DND-41 (cell line): ENCODE data around the gene PBX4.

Experiments used
- ATAC-seq: fragments of 200-7000 bp; cut with Tn5 transposase; 3 replicates; pipeline ENCODE4 v1.9.1; 2021; ENCODE audit warnings: low read depth; ENCODE audit not compliant: insufficient read depth
- DNase-seq: peaks from one replicate; pipeline ENCODE4 v3.0.0-alpha.2; 2020
- H2AFZ ChIP-seq: 2 replicates; pipeline ENCODE4 v1.6.0; 2012; ENCODE audit warnings: low read depth, low read length
- H3K27ac ChIP-seq: 2 replicates; pipeline ENCODE4 v1.5.1; 2012; ENCODE audit warnings: low read length, inconsistent platforms
- H3K27me3 ChIP-seq: fragments of 200-600 bp; sonication (generic); 2 replicates; pipeline ENCODE4 v1.6.0; 2012; ENCODE audit warnings: low read length, mild to moderate bottlenecking, inconsistent platforms; ENCODE audit not compliant: insufficient read depth, poor library complexity
- H3K36me3 ChIP-seq: 2 replicates; pipeline ENCODE4 v1.5.1; 2012; ENCODE audit warnings: low read length, inconsistent platforms; ENCODE audit not compliant: insufficient read depth
- H3K4me1 ChIP-seq: 2 replicates; pipeline ENCODE4 v1.5.1; 2012; ENCODE audit warnings: mild to moderate bottlenecking, low read length; ENCODE audit not compliant: insufficient read depth
- H3K4me2 ChIP-seq: 2 replicates; pipeline ENCODE4 v1.6.0; 2012; ENCODE audit warnings: mild to moderate bottlenecking, moderate library complexity, low read length, inconsistent platforms; ENCODE audit not compliant: insufficient read depth
- H3K4me3 ChIP-seq, 2 experiments: fragments of 200-600 bp in 1 of 2; shearing (Covaris generic) in 1 of 2; 2 replicates each; pipeline ENCODE4 v1.5.1; 2012 to 2016; ENCODE audit warnings: inconsistent platforms in 2 of 2, low read length in 2 of 2, mild to moderate bottlenecking in 2 of 2, low read depth in 1 of 2, moderate library complexity in 1 of 2
- H3K79me2 ChIP-seq: 2 replicates; pipeline ENCODE4 v1.6.0; 2012; ENCODE audit warnings: low read length, inconsistent platforms; ENCODE audit not compliant: insufficient read depth
- H3K9ac ChIP-seq: 2 replicates; pipeline ENCODE4 v1.6.0; 2012; ENCODE audit warnings: low read depth, mild to moderate bottlenecking, inconsistent platforms, low read length, moderate library complexity
- H3K9me3 ChIP-seq: 2 replicates; pipeline ENCODE4 v1.5.1; 2012; ENCODE audit warnings: low read length, moderate library complexity, mild to moderate bottlenecking, inconsistent platforms; ENCODE audit not compliant: insufficient read depth, severe bottlenecking
- H4K20me1 ChIP-seq: 2 replicates; pipeline ENCODE4 v1.6.0; 2012; ENCODE audit warnings: low read length; ENCODE audit not compliant: insufficient read depth
- CTCF ChIP-seq: IDR thresholded peaks from 2 replicates; pipeline ENCODE4 v1.5.1; 2012; ENCODE audit warnings: borderline replicate concordance, low read length, moderate library complexity, mild to moderate bottlenecking; ENCODE audit not compliant: poor library complexity, severe bottlenecking; ENCODE audit errors: extremely low read depth
- EZH2 ChIP-seq: IDR thresholded peaks from 3 replicates; pipeline ENCODE4 v1.6.1; 2012; ENCODE audit warnings: borderline replicate concordance, low read depth, mild to moderate bottlenecking, moderate library complexity, low read length, inconsistent platforms; ENCODE audit not compliant: severe bottlenecking

Gene PBX4

GRCh38 chr19:19538061-19538784 is 80.3 kb downstream of the PBX4 start, which contains the start of gene CILP2:
Gene CILP2, plus strand, starts transcription at chr19:19538265. Its CDS starts 85 bp downstream, at chr19:19538350.
- ATAC-seq (no peak), DNase-seq (no peak)
- Histone ChIP-seq H3K79me2 (no peaks in the 10 kb centered on the region), H3K4me1 (no peaks in the 10 kb centered on the region), H3K36me3 (no peaks in the 10 kb centered on the region), H3K27ac (no peak within 1 kb of the TSS), H3K4me3 (no peak within 1 kb of the TSS), H3K9me3 (no peaks in the 10 kb centered on the region), H3K27me3 (no peaks in the 10 kb centered on the region), H2AFZ (no peak within 1 kb of the TSS), H4K20me1 (no peaks in the 10 kb centered on the region), H3K9ac (no peak within 1 kb of the TSS), H3K4me2 (no peak within 1 kb of the TSS)
- TF ChIP-seq EZH2 (no peak), CTCF (no peak)

- no peaks in the 10 kb centered on the region for H3K36me3 ChIP-seq
- H3K4me1 ChIP-seq, result peaks cover 3% of the 10 kb centered on the region
- no peak overlapping the region for H3K27ac ChIP-seq
- H3K9me3 ChIP-seq, result no peaks in the 10 kb centered on the region
- no peak overlapping the region for H3K4me3 ChIP-seq
- DNase-seq (no peak), ATAC-seq (no peak)
- no peaks in the 10 kb centered on the region for H3K79me2 ChIP-seq
- no peaks in the 10 kb centered on the region for H3K27me3 ChIP-seq
- H2AFZ ChIP-seq, result no peak overlapping the region
- no peak overlapping the region for H3K4me2 ChIP-seq
- H3K9ac ChIP-seq, result no peak overlapping the region
- TF ChIP-seq CTCF, result no peak
- TF ChIP-seq EZH2, result no peak
- 0 out of 2 replicates have a peak, but pooled peaks cover 5% of the 10 kb centered on the region for H4K20me1 ChIP-seq
These were observed 81.1 kb downstream of the PBX4 start for GRCh38 chr19:19537075-19538048.

- H3K27me3 ChIP-seq, result no peaks in the 10 kb centered on the region
- H3K4me3 ChIP-seq, result no peak overlapping the region
- H3K4me2 ChIP-seq, result no peak overlapping the region
- no peaks in the 10 kb centered on the region for H3K9me3 ChIP-seq
- H4K20me1 ChIP-seq, result 0 out of 2 replicates have a peak, but pooled peaks cover 5% of the 10 kb centered on the region
- TF ChIP-seq CTCF (no peak), EZH2 (no peak)
- H3K4me1 ChIP-seq, result peaks cover 8% of the 10 kb centered on the region
- H3K27ac ChIP-seq, result no peak overlapping the region
- no peak overlapping the region for H2AFZ ChIP-seq
- 0 out of 2 replicates have a peak, but pooled peaks cover under 1% of the 10 kb centered on the region for H3K36me3 ChIP-seq
- no peaks in the 10 kb centered on the region for H3K79me2 ChIP-seq
- no peak for DNase-seq
- H3K9ac ChIP-seq, result no peak overlapping the region
- ATAC-seq, result no peak
These were observed 82.9 kb downstream of the PBX4 start for GRCh38 chr19:19535311-19536191.
